ENCODE data around the gene ADARB2.

ADARB2 gene

DNA sequence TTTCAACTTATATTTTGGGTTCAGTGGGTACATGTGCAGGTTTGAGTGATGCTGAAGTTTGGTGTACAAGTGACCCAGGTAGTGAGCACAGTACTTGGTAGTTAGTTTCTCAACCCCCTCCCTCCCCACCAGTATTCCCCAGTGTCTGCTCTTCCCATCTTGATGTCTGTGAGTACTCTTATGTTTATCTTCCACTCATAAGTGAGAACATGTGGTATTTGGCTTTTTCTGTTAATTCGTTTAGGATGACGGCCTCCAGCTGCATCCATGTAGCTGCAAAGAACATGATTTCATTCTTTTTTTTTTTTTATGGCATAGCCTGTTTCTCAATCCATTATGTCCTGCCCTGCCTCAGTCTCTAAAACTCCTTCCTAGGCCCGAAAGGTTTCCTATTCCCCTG is 459.0 kb downstream of the ADARB2 start:
- no peak for DNase-seq
- intact Hi-C loops (cut with DNase I), result no loop called here

DNA sequence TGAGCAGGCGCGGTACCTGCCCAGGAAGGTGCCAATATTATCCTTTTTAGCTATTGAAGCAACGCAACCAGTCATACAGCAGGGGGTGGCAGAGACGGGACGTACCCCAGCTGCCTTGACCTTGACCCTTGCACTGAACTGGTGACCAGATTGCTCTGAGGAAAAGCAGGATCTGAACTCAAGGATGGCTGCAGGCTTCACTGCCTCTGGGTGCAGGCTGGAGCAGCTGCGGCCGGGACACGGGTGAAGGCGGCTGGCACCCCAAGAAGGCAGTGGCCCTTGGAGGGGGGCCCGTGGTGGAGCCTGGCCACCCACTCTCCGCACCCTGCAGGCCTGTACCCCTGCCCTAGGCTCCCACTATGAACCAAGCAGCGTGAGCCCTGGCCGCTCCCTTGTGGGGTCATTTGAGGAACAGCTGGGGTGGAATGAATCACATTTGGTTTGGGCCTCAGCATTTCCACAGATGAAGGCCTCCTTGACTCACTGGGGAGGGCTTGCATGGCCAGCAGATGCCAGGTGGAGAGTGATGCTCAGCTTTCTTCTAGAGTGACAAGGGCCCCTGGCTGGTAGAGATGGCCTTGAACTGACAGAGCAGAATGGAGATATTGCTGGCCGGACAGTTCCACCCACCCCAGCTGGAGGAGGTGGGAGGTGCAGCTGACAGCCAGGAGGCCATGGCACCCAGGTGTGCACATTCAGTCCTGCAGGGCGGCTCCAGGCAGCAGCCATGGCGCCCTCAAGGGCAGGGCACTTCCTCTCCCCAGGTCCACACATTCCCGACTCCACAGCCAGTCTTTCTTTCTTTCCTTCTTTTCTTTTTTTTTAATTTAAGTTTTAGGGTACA is 462.4 kb downstream of the ADARB2 start:
- peak in 2 of 42 donors; percentile 3 to 41 for DNase-seq

DNA sequence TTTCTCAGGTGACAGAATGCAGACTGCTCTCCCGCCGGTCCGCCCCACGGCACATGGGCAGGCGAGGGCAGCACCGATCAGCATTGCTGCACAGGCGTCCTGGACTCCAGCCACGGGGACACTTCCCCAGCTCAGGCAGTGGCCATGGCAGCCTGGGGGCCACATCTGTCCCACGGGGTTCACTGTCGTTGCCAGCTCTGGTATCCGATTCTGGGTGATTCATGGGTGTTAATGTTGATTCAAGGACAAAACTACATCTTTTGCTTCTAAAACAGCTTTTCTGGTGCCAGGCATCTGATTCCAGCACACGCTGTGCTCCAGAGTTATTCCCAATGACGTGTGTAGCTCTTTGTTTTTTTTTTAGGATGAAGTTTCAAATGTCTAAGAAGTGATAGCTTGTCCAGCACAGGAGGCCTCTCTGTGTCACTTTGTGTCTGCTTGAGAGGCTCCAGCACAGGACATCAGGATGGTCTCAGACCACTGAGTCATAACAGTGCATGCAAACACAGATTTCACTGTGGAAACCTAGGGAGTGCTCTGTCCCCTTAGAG is 463.1 kb downstream of the ADARB2 start:
- intact Hi-C loops (cut with DNase I), result no loop called here
- peak in 34 of 42 donors; percentile 24 to 80 (median 56) for DNase-seq

More for the DNA sequence above, 462.4 kb downstream of the ADARB2 start:
- intact Hi-C loops (cut with DNase I), result no loop called here

DNA sequence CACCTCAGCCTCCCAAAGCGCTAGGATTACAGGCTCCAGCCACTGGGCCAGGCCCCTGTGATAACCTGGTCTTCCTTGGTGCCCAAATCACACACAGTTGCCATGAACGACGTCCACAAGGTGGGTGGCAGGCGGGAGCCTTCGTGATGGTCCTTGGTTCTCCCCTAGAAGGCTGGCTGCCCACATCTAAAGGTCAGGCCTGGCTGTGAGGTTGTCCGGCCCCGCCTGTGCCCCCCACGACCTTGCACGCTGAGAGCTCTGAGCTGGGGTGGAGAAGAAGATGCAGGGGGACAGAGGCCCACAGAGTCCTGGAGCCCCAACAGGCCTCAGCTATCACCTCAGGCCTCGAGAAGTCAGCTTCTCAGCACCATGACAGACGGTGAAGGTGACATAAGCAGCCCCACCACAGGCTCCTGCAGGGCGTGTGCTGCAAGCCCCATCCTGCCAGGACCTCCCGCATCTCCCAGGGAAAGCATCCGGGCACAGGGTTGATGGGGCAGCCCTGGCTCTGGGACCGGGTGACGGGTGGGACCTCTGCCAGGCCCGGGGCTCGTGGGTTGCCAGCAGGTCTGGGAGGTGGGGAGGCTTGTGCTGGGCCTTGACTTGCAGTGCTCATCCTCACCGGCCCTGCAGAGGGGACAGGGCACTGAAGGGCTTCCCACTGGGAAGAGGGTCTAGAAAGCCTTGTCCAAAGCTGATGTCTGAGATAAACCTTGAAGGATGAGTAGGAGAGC is 463.8 kb downstream of the ADARB2 start:
- intact Hi-C loops (cut with DNase I), result no loop called here
- peak in 1 of 42 donors; percentile 33 for DNase-seq

DNA sequence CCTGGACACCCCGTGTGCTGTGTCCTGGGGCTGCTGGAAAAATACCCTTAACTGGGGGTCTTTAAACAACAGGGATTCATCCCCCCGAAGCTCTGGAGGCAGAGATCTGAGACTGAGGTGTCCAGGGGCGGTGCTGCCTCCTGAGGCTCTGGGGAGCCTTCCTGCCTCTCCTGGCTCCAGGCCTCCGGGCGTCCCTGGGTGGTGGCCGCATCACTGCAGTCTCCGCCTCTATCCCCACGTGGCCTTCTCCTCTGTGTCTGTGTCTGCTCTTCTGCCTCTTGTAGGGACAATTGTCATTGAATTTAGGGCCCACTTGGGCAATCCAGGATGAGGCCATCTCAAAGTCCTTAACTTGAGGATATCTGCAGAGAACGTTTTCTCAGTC is 464.6 kb downstream of the ADARB2 start:
- peak in 1 of 42 donors; percentile 28 for DNase-seq
- intact Hi-C loops (cut with DNase I), result no loop called here

DNA sequence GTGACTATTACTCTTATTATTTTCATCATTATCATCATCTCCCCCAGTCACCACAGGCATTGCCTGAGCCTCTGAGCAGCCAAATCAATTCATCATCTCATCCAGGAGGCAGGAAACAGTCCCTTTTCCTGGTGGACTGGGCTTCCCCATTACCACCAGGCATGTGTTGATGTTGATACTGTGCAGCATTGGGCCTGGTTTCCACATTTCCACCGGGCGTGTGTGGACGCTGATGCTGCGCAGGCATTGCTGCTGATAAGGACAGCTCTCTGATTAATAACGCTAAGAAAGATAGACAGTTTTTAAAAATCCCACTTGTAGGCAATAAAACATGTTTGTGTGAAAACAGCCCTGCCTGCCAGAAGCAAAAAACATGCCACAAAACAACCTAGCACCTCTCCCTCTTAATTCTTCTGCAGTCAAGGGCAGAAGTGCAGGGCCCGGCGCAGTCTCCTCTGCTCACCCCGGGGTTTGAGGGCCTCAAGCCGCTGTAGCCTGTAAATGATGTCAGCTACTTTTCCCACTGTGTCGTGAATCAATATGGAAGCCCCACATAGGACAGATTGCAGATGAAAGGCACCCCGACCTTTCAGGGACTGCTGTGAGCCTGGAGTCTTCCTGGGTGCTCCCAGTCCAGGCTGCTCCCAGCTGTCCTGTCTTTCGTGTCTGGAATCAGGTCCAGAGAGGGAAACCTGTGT is 465.1 kb downstream of the ADARB2 start:
- intact Hi-C loops (cut with DNase I), result no loop called here
- DNase-seq, result no peak

DNA sequence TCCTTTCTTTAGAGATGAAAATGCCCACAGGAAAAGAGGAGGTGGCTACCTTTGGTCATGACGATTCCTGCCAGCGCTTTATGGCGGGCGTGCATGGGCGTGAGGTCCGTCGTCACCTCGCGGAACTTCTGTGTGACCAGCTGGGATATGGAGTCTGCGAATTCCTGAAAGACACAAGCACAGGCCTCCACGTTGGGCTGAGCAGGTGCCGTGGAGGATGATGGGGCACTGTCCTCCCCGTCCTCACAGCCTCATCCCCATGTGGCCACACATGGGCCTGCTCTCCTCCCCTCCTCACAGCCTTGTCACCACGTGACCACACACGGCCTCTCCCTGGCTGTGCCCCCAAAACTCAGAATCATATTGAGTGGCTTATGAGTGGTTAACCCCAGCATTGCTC is 466.4 kb downstream of the ADARB2 start:
- intact Hi-C loops (cut with DNase I), result no loop called here

DNA sequence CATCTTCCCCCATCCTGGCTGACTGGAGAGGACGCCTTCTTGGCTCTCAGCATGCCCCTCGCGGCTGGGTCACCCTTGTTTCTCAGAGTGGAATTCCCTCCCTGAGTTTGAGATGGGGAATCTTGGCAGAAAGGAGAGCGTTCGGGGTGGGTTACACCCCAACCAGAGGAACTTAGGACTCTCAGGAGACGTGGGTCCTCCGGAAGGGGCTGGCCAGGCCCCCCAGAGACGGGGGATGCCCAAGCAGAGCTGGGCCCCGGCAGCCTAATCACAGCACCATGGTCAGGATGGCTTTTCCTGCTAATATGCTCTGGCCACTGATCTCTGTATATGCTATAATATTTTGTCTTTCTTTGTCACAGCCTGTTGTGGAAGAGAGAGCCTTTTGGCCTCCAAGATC is 466.8 kb downstream of the ADARB2 start:
- DNase-seq, result peak in 1 of 42 donors; percentile 34
- intact Hi-C loops (cut with DNase I), result no loop called here

More for the DNA sequence above, 466.4 kb downstream of the ADARB2 start:
- peak in 1 of 42 donors; percentile 26 for DNase-seq

DNA sequence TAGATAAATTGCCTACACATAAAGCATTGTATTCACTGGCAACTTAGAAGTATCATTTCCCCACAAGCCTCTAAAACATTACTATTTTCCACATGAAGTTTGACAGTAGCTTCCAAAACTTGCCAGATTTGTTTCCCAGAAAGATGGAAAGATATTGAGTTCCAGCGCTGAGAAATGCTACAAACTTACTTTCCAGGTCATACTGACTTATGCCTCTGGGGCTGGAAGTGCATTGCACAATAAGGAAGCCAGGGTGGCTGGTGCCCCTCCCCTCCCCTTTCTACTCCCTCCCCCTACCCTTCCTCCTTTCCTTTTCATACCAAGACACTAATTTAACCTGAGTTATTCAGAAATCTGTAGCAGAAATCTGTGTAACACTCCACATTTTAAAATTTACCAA is 468.5 kb downstream of the ADARB2 start:
- no peak for DNase-seq
- intact Hi-C loops (cut with DNase I), result no loop called here

DNA sequence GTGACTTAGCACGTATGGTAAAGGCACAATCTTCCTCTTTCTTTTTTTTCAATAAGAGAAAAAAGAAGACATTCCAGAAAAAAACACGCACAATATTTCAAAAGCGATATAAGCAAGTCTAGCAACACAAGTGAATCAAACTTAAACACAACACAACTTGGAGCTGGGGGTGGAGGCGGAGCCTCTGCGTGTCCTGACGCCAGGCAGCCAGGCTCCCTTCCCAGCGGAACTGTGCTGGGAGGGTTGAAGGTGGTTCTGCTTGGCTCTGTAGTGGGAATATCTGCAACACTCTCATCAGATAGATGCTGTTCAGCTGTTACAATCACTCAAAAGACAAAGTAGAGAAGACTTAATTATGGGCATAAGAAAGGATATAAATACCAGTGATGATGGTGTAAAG is 469.8 kb downstream of the ADARB2 start:
- DNase-seq, result peak in 1 of 42 donors; percentile 39

DNA sequence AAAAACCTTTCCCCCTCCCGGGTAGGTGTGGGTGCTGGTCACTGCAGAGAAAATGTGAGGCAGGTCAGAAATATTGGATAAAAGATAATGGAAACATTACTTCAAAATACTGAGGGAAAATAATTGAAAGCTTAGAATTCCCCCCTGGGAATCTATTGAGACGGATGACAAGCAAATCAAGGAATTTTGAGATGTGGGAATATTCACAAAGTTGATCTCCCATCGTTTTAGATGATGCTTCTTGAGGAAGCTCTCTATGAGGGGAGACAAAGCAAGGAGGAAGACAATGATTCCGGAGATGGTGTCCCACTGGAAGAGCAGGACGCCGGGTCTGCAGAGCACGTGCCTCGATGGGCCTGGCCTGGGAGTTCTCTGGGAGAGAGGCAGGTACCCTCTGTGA is 470.2 kb downstream of the ADARB2 start:
- intact Hi-C loops (cut with DNase I), result no loop called here
- no peak for DNase-seq

More for the DNA sequence above, 469.8 kb downstream of the ADARB2 start:
- intact Hi-C loops (cut with DNase I), result no loop called here

DNA sequence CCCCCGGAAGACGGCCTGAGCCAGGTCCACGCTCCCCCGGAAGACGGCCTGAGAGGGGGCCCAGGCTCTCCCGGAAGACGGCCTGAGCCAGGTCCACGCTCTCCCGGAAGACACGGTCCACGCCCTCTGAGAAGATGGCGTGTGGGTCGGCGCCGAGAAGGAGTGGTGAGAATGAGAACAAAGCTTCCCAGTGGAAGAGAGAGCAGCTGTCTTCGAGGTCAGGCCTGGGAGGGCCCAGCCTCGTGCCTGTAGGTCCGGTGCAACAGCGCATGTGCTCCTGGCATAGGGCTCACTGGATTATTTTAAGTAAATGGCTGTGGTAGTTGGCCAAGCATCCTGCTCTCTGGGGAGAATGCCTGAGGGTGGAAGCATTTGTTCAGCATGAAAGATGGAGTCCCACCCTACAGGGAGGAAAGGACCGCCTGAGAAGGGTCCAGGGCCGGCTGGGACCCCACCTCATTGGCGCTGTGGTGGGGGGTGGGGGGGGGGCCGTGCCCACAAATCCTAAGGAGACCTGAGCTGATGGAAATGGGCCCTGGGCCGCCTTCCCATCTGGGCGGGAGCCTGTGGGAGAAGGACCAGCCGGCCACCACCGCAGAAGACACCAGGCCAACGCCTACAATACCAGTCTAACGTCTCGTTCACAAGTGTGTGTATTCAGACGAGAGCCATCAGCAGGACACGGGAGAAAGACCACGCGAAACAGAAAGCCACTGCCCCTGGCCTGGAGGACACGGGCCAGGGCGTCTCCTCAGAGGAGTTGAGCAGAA is 471.1 kb downstream of the ADARB2 start:
- intact Hi-C loops (cut with DNase I), result no loop called here

DNA sequence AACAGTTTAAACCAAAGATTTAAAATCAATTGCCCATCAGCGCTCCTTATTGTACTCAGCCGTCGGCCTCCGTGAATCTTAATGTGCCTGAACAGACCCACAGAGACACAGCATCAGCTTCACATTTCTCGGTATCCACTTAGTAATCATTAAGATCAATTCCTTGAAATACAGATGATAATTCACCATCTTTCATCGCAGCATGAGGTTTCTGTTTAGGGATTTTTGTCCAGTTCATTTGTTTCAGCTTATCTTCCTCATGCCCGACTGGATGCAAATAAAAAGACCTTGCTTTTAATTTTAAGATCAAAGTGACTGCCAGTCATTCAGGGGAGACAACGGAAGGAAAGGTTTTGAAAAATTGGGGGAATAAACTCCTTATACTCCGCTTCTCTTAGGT is 473.3 kb downstream of the ADARB2 start:
- intact Hi-C loops (cut with DNase I), result no loop called here

More for the DNA sequence above, 471.1 kb downstream of the ADARB2 start:
- DNase-seq, result no peak

DNA sequence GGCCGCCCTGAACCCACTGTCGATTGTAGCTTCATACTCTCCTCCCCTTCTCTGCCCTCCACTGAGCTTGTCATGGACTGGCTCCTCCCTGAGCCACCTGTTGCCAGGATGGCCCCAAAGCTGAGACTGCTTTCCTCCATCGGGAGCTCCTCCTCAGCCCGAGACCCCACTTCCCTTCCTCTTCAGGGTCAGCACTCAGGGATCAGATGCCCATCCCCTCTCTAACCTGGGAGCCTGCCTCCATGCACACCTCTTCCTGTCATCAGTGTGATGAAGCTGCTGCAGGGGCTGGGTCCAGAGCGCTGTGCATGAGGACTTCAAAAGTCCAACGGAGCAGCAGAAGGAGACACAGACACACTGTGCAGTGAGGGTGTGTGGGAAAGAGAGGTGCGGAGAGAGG is 480.1 kb downstream of the ADARB2 start:
- intact Hi-C loops (cut with DNase I), result no loop called here
- no peak for DNase-seq

More for the DNA sequence above, 473.3 kb downstream of the ADARB2 start:
- no peak for DNase-seq

DNA sequence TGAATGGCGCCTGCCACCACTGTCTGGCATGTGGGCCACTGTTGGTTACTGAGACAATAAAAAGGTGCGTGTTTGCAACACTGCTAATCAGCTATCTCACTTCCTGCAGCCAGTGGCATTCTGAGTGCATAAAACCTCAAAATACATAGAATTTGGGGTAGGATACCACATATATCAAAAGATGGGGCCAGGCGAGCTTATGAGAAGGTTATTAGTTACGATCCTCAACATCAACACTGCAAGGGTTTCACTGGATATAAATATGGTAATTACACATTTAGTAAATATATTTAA is 480.9 kb downstream of the ADARB2 start:
- DNase-seq, result no peak
- intact Hi-C loops (cut with DNase I), result no loop called here

DNA sequence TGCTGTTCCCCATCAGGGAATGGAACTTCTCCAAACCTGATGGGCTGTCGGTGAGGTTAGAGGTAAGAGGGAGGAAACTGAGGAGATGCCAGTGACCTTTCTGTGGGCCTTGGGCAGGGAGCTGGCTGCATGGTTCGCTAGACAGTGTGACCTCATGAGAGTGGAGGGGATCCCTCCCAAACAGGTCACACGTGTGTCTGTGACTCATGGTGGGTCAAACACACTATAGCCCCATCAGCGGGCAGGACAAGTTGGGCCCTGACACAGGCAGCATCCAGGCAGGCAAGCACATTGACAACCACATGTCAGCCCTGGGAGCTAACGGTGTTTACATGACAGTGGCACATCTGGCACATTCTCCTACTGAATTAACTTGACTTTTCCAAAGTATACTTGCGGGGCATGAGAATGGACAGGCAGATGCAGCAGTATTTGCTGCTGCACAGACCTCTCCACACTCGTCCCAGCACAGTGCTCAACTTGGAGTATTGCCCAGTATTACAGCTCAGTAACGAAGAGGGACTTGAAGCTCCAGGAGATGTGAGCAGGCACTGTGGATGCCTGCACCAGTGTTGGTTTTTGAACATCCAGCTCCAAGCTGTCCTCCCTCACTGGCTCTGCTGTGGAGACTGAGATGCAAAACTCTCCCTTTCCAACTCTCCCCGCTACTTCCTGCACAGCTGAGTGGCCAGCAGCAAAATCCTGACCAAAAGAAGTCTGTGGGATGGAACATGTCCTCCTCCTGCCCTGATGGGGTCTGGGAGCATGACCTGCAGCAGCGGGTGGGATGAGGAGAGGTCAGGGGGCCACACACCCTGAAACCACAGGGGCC is 481.5 kb downstream of the ADARB2 start:
- intact Hi-C loops (cut with DNase I), result no loop called here
- peak in 2 of 42 donors; percentile 25 to 44 for DNase-seq

DNA sequence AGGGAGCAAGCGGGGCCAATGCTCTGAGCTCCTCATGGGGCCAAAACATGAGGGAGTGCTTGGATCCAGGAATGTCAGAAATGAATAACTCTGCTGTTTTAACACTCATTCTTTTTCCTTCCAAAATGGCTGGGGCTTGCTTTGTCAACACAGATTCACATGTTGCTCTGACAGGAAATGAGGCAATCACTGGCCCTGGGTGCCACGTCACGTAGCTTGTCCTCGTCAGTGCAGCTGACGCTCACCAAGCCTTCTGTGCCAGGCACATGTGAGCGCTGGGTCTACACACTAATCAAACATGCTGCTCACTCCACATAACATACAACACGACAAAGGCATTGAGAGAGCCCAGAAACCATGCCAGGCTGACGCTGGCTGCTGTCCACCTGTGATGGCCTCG is 482.2 kb downstream of the ADARB2 start:
- DNase-seq, result peak in 31 of 42 donors; percentile 30 to 84 (median 61)
- intact Hi-C loops (cut with DNase I), result no loop called here
